ENCODE data around the gene PIEZO1.

PIEZO1 gene

DNA sequence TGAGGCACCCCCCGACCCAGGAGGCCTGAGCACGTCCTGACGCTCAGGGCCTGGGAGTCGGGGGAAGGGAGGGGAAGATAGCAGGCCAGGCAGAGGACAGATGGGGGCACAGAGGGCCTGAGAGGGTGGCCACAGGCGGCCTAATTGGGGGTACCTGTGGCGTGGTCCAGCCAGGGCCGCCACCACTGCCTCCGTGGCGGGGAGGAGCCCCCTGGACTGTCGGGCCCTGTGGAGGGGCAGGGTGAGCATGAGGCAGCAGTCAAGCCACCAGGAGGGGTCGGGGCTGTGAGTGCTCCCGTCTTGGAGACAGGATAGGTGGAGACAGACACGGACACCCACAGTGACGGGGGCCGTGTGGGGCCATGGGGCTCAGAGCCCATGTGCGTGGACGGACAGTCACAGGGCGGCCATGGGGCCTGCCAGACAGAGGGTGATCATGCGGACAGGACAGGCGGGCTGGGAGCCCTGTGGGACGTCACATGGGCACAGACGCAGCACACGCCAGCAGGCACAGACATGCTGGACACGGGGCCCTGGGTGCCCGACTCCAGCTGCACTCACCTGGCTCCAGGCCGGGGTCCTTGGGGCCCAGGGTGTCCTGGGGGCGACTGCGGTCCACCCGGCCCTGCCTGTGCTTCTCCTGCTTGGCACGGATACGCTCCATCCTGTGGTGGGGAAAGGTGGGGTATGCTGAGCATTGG lies 60.0 kb downstream of the PIEZO1 start:
- H3K4me3 ChIP-seq (ENCODE audit: low read length): no peak overlapping the region
- DNase-seq (ENCODE audit: low read depth): no peak
- no peak for TF ChIP-seq CTCF (IDR thresholded peaks at IDR 0.05; ENCODE audit: insufficient read depth, low read depth, low read length, missing control alignments)

DNA sequence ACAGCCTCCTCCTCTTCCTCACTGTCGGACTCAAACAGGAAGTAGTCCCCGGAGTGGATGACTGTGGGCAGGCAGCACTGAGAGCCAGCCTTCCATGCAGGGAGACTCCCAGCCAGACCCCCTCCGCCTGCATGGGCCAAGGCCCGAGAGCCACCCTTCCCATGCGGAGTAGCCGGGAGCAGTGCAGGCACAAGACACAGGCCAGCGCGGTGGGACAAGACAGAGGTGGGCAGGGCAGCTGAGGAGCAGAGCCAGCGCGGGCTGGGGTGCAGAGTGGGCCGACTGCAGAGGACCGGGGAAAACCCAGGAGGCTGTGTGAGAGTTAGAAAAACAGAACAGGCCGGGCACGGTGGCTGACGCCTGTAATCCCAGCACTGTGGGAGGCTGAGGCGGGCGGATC lies 61.1 kb downstream of the PIEZO1 start:
- TF ChIP-seq CTCF (IDR thresholded peaks at IDR 0.05; ENCODE audit: insufficient read depth, low read depth, low read length, missing control alignments): no peak
- no peak overlapping the region for H3K4me3 ChIP-seq (ENCODE audit: low read length)
- DNase-seq (ENCODE audit: low read depth): no peak

DNA sequence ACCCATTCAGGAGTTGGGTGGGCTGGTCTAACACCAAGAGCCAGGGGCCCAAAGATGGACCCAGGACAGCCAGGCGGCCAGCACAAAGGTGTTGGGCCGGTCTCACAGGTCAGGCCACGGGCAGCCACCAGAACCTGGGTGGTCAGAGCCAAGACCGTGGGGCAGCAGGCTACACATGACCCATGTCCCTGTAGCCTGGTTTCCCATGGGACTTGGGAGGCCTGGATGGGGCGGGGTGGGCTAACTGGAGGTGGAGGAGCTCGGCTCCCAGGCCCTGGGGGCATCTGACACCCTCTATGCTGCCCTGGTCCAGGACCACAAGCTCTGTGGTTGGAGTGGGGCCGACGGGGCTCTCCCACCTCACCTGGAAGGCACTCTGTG lies 61.5 kb downstream of the PIEZO1 start:
- no peak overlapping the region for H3K4me3 ChIP-seq (ENCODE audit: low read length)
- TF ChIP-seq CTCF (IDR thresholded peaks at IDR 0.05; ENCODE audit: insufficient read depth, low read depth, low read length, missing control alignments): no peak
- DNase-seq (ENCODE audit: low read depth): no peak

DNA sequence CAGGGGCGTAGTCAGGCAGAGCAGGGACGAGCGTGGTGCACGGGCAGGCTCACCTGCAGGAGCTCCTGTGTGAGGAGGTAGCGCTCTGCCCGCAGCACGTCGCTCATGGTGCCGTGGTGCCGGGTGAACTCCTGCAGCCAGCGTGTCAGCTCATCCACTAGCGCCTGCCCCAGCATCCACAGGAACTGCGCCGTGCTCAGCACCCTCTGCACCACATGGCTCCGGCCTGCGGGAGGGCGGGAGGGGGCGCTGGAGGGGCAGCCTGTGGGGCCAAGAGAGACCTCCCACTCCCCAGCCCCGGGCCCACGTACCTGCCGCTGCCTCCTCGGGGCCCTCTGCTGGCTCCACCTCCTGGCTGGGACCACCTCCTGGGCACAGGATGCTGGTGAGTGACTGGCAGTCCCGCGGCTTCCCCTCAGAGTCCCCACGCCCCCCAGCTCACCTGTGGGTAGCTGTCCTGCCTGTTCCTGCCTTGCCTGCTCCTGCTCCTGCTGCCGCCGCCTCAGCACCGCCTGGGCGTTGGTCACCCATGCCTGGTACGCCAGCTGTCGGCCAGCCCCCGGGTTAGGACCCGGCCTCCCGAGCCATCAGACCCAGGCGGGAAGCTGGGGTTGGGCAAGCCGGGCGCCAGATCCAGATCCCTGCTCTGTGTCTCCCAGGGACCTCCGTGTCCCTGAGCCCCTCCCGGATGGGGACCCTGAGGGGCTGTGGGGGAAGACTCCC lies 62.1 kb downstream of the PIEZO1 start:
- H3K4me3 ChIP-seq (ENCODE audit: low read length): no peak overlapping the region
- TF ChIP-seq CTCF (IDR thresholded peaks at IDR 0.05; ENCODE audit: insufficient read depth, low read depth, low read length, missing control alignments): no peak
- DNase-seq (ENCODE audit: low read depth): no peak

DNA sequence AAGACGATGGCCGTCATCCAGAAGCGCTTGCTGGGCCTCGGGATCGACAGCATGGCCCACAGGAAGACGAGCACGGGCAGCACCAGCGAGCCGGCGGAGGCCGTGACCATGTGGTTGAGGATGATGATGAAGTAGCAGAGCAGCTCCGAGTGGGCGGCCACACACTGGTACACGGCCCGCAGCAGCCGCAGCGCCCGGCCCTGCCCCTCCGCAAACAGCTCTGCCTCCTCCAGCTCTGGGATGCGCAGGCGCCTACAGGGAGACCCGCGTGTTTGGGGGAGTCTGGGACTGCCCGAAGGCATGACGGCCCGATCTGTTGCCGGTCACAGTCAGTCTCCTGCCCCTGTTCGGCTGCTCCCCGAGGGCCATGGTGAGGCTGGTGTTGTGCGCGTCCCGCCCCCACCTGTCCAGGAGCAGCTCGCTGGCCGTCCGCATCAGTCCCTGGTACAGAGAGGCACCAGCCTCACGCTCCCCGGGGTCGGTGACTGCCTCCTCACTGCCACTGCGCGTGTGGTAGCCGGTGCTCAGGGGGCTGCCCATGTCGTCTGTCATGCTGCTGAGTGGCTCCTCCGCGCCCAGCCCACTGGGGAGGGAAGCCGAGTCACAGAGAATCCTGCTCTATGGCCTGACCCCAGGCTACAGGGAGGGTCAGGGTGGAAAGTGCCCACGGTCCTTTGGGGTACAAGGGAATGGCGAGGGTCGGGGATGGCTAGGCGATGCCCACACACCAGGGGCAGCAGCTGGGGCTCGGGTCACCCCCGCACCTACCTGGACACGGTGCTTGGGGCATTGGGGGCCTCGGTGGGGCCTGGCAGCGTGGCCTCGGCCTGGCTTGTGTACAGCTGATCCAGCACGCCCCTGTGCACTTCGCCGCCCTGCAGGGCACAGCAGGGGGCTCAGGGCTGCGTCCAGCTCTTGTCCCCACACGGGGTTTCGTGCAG lies 62.9 kb downstream of the PIEZO1 start:
- no peak overlapping the region for H3K4me3 ChIP-seq (ENCODE audit: low read length)
- DNase-seq (ENCODE audit: low read depth): no peak
- no peak for TF ChIP-seq CTCF (IDR thresholded peaks at IDR 0.05; ENCODE audit: insufficient read depth, low read depth, low read length, missing control alignments)

DNA sequence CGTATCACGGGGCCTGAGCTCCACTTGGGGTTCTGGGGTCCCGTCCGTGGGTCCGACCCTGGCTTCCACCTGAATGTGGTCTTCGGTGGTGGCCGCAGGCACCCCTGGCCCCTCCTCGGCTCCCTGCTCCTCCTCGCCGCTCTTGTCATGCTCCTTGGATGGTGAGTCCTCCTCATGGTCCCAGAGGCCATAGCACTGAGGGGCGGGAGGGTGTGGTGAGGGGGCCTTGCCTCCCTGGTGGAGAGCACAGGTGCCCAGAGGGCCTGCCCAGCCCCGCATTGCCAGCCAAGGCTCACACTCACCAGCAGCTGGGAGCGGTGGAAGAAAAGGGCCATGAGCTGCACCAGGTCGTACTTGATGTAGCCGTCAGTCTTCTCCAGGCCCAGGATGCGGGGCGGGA lies 63.8 kb downstream of the PIEZO1 start:
- H3K4me3 ChIP-seq (ENCODE audit: low read length): no peak overlapping the region
- no peak for DNase-seq (ENCODE audit: low read depth)
- no peak for TF ChIP-seq CTCF (IDR thresholded peaks at IDR 0.05; ENCODE audit: insufficient read depth, low read depth, low read length, missing control alignments)
